Activated CD8-positive, alpha-beta memory T cell treated with anti-CD3 and anti-CD28 coated beads for 48 hours (primary cell): ENCODE data around the gene AHDC1.
A peak's percentile ranks its signal among the peaks of the same experiment; 100 is the strongest.
"Not testable (repeated sequence)": the region's sequence is repeated elsewhere in the genome, so short reads cannot be mapped to it uniquely, and the experiment has no call there.

Source experiments
- DNase-seq, 3 experiments: peaks; one replicate each; pipeline ENCODE4 v3.0.0-alpha.2; 2020; ENCODE audit warnings: low read depth in 2 of 3, low spot score in 2 of 3

The AHDC1 gene

GRCh38 chr1:27633640-27634176 lies 29.8 kb upstream of the AHDC1 start:
- no peak for DNase-seq

DNA sequence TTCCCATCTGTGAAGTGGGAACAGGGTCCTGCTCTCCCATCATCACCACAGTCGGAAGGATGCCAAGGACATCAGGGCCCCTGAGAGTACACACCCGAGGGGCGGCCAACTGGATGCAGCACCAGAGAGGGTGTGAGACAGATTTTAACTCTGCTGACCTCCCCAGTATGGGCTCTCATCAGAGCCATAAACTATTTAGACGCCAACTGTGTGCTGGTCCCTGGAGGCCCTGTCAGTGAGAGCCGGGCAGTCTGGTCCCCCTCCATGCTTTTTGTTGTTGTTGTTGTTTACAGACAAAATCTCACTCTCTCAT lies 29.3 kb upstream of the AHDC1 start:
- DNase-seq = no peak

GRCh38 chr1:27632387-27633297 lies 28.7 kb upstream of the AHDC1 start:
- DNase-seq = peak in 2 of 3 experiments; percentile 47 to 63

GRCh38 chr1:27630859-27631491 lies 27.0 kb upstream of the AHDC1 start:
- DNase-seq = no peak

DNA sequence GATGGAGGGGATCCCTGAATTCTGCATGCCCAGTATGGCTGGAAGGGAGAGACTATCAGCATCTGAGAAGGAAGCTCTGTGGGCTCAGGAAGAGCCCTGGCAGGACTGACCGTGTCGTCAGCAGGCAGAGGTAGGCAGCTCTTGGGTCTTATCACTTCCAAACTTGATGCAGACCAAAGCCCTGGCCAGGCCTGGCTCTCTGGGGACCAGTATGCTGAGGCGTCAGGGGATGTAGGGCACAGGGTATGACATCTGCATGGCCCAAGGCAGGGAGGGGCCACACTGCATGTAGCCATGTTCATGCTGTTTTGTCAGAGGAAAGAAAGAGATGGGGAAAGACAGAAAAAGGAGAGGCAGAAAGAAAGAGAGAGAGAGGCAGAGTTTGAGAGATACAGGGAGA lies 24.8 kb upstream of the AHDC1 start:
- no peak for DNase-seq

- DNase-seq = not testable (repeated sequence)
Measured at GRCh38 chr1:27627733-27628132, 23.8 kb upstream of the AHDC1 start.

DNA sequence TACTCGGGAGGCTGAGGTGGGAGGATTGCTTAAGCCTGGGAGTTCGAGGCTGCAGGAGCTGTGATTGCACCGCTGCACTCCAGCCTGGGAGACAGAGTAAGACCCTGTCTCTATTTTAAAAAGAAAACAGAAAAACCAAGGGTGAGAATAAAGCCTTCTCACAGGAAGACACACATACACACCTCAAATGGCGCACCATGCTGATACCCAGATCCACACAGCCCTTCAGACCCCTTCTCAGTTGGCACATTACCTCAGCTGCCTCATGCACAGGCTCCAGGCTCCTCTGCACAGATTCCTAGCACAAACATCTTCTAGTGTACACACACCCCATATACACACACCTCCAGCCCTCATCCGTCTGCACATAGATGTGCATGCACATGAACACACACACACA lies 23.1 kb upstream of the AHDC1 start:
- DNase-seq = no peak

GRCh38 chr1:27626031-27626935 lies 22.3 kb upstream of the AHDC1 start:
- DNase-seq = no peak

GRCh38 chr1:27624467-27625178 lies 20.7 kb upstream of the AHDC1 start:
- DNase-seq = no peak

GRCh38 chr1:27623327-27624212 lies 19.6 kb upstream of the AHDC1 start:
- DNase-seq = no peak

DNA sequence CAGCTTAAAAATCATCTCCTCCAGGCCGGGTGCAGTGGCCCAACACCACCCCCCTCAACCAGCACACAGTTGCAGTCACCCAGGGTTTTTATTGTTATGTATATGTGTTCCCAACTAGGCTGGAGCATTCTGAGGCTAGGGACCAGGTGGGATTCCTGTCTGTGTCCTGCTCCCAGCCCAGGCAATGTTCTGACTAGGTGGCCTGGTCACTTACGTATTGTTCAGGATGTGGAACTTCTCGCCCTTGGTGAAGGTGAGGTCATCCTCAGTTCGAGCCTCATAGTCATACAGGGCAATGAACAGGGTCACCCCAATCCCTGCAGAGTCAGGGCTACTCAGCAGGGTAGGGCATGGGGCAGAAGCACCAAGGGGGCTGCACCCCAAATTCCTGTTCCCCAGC lies 18.9 kb upstream of the AHDC1 start:
- DNase-seq = no peak

DNA sequence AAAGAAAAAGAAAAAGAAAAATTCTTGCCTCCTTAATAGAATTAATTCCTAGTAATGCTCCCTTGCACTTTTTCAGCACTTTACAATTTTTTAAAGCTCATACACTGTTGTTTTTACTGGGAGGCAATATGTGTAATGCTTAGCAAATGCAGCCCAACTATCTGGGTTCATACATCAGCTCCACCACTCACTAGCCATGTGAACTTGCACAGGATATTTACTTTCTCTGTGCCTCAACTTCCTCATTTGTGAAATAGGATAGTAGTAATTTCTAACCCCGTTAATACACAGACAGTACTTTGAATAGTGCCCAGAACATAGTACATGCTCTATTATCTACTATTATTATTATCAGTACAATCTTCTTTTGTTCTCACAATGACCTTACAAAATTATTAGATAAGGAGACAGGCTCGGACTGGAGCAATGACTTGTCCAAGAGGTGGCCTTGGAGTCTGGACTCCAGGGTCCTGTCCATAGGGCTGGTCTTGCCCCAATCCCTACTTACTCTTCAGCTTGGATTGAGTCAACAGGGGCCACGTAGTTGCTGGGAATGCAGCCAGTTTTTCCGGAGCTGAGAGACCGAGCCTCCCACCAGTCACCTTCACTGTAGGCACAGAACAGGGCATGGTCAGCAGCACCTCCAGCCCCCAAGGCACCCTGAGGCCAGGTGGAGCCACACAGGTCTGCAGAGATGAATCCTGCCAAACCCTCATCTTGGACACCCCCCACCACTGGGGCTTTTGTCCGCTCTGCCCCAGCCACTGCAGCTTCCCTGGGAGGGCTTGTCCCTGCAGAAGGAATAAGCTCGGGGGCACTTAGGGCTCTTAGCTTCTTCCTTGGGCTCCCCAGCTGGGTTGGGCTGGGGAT lies 17.3 kb upstream of the AHDC1 start:
- no peak for DNase-seq

- not testable (repeated sequence) for DNase-seq
Measured at GRCh38 chr1:27619782-27620438, 16.0 kb upstream of the AHDC1 start.

- no peak for DNase-seq
Measured at GRCh38 chr1:27618341-27619082, 14.6 kb upstream of the AHDC1 start.

DNA sequence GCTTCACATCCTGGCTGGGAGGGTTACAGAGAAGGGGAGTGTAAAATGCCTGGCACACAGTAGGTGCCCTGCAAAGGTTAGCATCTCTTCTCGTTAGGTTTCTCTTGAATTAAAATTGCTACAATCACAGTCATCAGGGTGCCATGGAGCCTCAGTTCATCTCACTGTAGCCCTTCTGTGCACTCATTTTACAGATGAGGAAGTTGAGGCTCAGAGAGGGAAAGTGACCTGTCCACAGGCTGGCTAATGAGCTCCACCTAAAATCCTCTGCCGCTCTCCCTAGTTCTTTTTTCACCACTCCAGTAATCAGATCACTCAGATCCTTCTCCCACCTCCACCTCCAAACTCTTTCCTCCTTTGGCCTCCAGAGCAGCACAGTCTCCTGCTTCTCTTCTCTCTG lies 13.5 kb upstream of the AHDC1 start:
- DNase-seq = no peak

- no peak for DNase-seq
Measured at GRCh38 chr1:27616441-27616840, 12.5 kb upstream of the AHDC1 start.

DNA sequence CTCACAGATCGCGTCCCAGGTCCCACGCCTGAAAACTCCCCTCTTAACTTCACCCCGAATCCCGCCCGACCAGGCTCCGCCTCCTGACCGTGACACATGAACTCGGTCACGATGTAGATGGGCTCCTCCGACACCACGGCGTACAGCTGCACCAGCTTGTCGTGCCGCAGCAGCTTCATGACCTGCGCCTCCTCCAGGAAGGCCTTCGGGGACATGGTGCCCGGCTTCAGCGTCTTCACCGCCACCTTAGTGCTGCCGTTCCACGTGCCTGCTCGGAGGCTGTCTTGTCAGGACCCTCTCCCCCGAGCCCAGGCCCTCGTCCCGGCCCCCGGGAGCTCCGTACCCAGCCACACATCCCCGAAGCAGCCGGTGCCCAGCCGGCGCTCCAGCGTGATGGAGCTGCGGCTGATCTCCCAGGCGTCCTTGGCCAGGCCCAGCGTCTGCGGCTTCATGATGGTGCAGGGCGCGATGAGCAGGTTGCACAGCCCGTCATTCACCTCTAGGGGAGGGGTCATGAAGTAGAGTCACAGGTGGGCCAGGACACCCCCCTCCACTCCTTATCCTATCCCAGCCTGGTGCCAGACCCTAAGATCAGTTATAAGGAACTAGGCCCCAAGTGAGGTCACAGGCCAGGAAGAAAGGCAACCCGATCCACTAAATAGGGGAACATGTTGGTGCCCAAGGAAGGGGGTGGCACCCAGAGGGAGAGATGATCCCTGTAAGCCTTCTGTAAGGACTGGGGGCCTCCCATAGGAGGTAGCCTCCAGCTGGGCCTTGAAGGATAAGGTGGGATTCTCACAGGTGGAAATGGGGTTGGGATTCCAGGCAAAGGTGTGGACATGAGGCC lies 11.6 kb upstream of the AHDC1 start:
- no peak for DNase-seq
